IMR-90 (cell line): ENCODE results near the gene UVSSA.

Source experiments
- POLR2A ChIP-seq: IDR thresholded peaks from 2 replicates; pipeline ENCODE4 v1.6.1; 2012; ENCODE audit warnings: mild to moderate bottlenecking, low read depth, low read length
- RCOR1 ChIP-seq: IDR thresholded peaks from 2 replicates; pipeline ENCODE4 v1.6.1; 2012; ENCODE audit warnings: mild to moderate bottlenecking, low read length, improper control_type of control experiment; ENCODE audit not compliant: insufficient replicate concordance

DNA sequence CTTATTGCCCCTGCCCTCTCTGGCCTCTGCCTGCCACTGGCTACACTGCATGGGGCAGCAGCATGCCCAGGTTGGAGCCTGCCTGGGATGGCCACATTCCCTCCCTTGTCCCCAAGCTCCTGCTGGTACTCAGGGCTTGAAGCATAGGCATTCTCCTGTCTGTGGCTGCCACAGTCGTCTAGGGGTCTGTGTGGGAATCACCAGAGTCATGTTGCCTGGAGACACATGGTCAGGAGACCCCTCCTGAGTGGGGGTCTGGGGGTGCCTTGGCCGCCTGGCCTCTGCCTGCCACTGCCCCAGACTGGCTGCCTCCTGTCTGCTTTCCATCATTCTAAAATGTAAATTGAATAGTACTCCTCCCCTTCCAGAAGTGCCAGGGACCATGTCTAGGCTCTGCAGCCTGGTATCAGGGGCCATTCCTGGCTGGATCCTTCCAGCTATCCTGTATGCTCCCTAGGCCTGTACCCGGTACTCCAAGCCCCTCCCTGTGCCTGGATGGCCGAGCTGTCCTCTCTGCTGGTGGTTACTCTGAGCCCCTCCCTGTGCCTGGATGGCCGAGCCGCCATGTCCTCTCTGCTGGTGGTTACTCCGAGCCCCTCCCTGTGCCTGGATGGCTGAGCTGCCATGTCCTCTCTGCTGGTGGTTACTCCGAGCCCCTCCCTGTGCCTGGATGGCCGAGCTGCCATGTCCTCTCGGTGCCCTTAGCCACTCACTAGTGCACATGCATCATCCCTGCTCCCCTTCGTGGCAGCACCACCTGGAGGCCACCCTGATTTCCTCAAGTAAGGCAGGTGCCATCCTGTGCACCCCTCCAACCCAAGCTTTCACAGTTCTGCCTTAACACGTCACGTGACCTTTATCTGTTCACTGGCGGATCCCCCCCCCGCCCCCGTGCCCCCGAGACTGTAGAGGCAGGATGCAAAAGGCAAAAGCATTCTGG is 64.7 kb downstream of the UVSSA start:
- TF ChIP-seq RCOR1 (no peak), POLR2A (no peak)
